Measurements from ENCODE around the gene FEM1A.
"Not testable (repeated sequence)": the region's sequence is repeated elsewhere in the genome, so short reads cannot be mapped to it uniquely, and the experiment has no call there.

Gene FEM1A

GRCh38 chr19:4773047-4773640 is 18.4 kb upstream of the FEM1A start:
- DNase-seq (ENCODE audit: low read depth in 2 of 2) = no peak

DNA sequence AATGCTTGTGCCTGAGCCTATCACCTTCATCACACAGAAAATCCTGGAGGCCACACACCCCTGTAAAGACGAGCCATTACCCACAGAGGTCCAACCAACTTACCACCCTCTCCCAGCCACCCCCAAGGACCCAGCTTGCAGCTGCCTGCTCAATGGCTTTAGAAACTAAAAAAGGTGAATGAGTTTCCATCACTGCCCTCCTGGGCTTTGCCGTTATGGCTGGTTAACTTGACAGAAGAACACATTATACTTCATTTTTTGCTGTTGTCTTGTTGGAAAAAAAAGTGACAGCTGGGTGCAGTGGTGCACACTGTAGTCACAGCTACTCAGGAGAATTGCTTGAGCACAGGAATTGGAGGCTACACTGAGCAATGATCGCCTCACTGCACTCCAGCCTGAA is 17.4 kb upstream of the FEM1A start:
- DNase-seq (ENCODE audit: low read depth in 2 of 2) = no peak

DNA sequence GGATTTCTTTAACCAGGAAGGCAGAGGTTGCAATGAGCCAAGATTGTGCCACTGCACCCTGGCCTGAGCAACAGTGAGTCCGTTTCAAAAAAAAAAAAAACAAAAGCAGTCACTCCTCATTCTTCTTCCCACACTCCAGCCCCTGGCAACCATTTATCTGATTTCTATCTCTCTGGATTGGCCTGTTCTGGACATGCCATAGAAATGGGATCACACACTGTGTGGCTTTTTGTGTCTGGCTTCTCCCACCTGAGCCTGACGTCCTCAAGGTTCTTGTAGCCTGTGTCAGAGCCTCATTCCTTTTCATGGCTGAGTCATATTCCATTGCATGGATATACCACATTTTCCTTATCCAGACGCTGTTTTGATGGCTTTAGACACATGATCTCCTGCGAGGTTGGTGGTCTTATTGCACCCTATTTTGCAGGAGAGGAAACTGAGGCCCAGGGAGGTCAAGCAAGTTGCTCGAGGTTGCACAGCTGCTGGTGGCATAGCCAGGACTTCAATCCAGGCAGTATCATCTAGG is 15.8 kb upstream of the FEM1A start:
- no peak for DNase-seq (ENCODE audit: low read depth in 2 of 2)

- no peak for DNase-seq (ENCODE audit: low read depth in 2 of 2)
Observed at GRCh38 chr19:4776436-4777211, 14.9 kb upstream of the FEM1A start.

- not testable (repeated sequence) for DNase-seq (ENCODE audit: low read depth in 2 of 2)
Observed at GRCh38 chr19:4778124-4778523, 13.4 kb upstream of the FEM1A start.

DNA sequence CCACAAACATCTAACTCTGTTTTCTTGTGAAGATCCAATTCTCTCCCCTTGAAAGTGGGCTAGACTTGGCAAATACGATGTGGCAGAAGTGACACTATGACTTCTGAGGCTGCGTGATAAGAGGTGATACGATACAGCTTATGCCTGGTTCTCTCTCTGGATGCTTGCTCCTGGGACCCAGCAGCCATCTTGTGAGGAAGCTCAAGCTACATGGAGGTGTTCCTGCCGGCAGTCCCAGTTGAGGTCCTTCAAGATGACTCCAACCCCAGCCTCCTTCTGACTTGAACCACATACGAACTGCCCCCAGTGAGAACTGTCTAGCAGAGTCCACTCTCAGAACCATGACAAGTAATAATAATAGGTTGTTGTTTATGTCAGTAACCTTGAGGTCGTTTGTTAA is 10.7 kb upstream of the FEM1A start:
- DNase-seq (ENCODE audit: low read depth in 2 of 2) = no peak

GRCh38 chr19:4781801-4782200 is 9.7 kb upstream of the FEM1A start:
- no peak for DNase-seq (ENCODE audit: low read depth in 2 of 2)

GRCh38 chr19:4786412-4787016 is 5.0 kb upstream of the FEM1A start:
- not testable (repeated sequence) for DNase-seq (ENCODE audit: low read depth in 2 of 2)

DNA sequence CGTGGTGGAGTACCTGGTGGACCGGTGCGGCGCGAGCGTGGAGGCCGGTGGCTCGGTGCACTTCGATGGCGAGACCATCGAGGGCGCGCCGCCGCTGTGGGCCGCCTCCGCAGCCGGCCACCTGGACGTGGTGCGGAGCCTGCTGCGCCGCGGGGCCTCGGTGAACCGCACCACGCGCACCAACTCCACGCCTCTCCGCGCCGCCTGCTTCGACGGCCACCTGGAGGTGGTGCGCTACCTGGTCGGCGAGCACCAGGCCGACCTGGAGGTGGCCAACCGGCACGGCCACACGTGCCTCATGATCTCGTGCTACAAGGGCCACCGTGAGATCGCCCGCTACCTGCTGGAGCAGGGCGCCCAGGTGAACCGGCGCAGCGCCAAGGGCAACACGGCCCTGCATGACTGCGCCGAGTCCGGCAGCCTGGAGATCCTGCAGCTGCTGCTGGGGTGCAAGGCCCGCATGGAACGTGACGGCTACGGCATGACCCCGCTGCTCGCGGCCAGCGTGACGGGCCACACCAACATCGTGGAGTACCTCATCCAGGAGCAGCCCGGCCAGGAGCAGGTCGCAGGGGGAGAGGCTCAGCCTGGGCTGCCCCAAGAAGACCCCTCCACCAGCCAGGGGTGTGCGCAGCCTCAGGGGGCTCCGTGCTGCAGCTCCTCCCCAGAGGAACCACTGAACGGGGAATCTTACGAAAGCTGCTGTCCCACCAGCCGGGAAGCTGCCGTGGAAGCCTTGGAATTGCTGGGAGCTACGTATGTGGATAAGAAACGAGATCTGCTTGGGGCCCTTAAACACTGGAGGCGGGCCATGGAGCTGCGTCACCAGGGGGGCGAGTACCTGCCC is 708 bp downstream of the FEM1A start:
- not testable (repeated sequence) for DNase-seq (ENCODE audit: low read depth in 2 of 2)

DNA sequence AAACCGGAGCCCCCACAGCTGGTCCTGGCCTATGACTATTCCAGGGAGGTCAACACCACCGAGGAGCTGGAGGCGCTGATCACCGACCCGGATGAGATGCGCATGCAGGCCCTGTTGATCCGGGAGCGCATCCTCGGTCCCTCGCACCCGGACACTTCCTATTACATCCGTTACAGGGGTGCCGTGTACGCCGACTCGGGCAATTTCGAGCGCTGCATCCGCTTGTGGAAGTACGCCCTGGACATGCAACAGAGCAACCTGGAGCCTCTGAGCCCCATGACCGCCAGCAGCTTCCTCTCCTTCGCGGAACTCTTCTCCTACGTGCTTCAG is 1.3 kb downstream of the FEM1A start:
- not testable (repeated sequence) for DNase-seq (ENCODE audit: low read depth in 2 of 2)

GRCh38 chr19:4793278-4793677 is 1.7 kb downstream of the FEM1A start:
- not testable (repeated sequence) for DNase-seq (ENCODE audit: low read depth in 2 of 2)

DNA sequence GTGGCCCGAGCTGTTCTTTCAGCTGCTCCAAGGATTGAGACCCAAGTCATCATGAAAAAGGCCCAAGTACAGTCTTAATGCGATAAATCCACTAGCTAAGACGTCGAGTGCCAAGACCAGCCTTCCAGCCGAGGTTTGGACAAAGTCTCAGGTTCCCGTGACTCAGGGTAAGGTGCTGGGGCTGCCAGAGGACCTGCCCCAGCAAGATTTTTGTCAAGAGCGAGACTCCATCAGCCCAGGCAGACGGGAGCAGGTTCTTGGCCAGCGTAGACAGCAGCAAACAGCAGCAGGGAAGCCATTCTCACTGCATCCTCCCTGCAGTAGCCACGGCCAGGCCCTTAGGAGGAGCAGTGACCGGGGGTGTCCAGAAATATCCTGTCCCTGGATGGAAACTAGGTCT is 3.4 kb downstream of the FEM1A start:
- no peak for DNase-seq (ENCODE audit: low read depth in 2 of 2)

- DNase-seq (ENCODE audit: low read depth in 2 of 2) = no peak
Observed at GRCh38 chr19:4795400-4795799, 3.9 kb downstream of the FEM1A start.

- no peak for DNase-seq (ENCODE audit: low read depth in 2 of 2)
Observed at GRCh38 chr19:4800591-4801081, 9.1 kb downstream of the FEM1A start.

DNA sequence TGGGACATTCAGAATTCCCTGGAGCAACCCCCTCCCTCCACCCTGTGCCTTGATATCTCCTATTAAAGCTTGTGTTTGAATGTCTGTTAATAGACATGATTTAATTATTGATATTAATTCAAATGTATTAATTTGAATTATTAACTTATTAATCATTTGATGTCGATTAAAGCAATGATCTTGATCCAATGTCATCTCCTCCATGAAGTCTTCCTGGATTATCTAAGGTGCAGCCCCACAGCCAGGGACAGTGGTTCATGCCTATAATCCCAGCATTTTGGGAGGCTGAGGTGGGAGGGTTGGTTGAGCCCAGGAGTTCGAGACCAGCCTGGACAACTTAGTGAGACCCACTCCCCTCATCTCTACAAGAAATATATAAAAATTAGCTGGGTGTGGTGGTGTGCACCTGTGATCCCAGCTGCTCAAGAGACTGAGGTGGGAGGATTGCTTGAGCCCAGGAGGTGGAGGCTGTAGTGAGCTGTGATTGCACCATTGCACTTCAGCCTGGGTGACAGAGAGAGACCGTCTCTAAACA is 9.6 kb downstream of the FEM1A start:
- DNase-seq (ENCODE audit: low read depth in 2 of 2) = no peak

DNA sequence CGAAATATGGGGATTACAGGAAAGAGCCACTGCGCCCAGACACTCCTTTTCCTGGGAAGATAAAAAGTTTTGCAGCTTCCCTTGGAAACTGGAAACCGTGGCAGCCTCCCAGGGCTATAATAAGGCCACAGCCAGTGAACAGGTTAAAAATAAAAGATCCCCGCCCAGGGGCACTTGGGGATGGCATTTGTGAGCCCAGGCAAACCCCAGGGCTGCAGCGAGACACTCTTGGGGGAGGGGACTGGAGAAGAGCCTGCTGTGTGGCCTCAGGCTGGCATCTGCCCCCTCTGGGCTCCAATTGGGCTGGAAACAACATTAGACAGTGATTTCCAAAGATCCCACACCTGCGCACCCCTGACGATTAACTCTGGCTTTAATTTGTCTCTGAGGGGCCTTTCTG is 11.2 kb downstream of the FEM1A start:
- DNase-seq (ENCODE audit: low read depth in 2 of 2) = no peak

DNA sequence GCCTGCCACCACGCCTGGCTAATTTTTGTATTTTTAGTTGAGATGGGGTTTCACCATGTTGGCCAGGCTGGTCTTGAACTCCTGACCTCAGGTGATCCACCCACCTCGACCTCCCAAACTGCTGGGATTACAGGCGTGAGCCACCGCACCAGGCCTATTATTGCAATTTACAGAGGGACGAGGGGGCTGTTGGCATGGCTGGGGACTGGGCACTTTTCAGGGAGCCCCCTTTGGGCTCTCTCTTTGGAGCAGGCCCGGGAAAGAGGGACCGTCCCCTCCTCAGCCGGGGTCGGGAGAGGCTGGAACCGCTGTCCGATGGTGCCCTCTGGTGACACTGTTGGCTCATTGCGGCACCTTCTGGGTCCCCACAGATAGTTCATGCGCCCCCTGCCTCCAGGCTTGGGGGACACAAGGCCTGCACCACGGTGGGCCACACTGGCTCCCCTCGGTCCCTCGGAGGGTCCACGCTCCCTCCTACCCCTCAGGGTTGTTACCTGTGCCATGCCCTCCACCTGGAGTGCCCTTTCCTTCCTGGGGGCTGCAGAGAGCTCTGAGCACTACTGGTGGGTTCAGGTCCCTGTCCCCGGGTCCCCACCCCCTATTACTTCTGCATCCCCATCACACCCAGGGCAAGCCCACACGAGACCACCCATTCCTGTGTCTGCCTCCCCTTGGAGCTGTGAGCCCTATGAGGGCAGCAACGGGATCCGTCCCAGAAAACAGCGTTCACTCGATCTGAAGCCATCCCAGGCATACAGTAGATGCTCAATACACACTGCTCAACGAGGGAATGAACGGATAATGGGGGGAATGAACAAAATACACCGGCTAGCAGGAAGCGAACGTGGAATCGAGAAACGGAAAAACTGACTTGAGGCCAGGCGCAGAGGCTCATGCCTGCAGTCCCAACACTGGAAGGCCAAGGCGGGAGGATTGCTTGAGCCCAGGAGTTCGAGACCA is 12.5 kb downstream of the FEM1A start:
- peak; percentile 11 to 53 for DNase-seq (ENCODE audit: low read depth in 2 of 2)

- not testable (repeated sequence) for DNase-seq (ENCODE audit: low read depth in 2 of 2)
Observed at GRCh38 chr19:4805140-4805539, 13.6 kb downstream of the FEM1A start.

DNA sequence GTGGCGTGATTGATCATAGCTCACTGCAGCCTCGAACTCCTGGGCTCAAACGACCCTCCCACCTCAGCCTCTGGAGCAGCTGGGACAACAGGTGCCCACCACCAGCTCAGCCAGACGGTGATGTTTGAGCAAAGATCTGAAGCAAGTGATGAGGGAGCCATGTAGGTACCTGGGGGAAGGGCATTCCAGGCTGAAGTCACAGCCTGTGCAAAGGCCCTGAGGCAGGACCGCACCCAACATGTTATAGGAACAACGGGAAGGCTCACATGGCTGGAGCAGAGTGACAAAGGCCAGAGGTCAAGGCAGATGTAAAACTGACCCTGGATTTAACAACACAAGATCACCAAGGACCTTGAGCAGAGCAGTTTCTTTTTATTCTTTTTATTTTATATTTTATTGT is 14.8 kb downstream of the FEM1A start:
- no peak for DNase-seq (ENCODE audit: low read depth in 2 of 2)

GRCh38 chr19:4807188-4807587 is 15.7 kb downstream of the FEM1A start:
- DNase-seq (ENCODE audit: low read depth in 2 of 2) = no peak

Measured in stimulated activated CD8-positive, alpha-beta memory T cell treated with anti-CD3 and anti-CD28 coated beads, Interleukin-7, amount 100 ng/mL, for 4 hours (primary cell).